ENCODE measurements around the gene CD99.
"Not testable (repeated sequence)": the region's sequence is repeated elsewhere in the genome, so short reads cannot be mapped to it uniquely, and the experiment has no call there.

CD99 gene

DNA sequence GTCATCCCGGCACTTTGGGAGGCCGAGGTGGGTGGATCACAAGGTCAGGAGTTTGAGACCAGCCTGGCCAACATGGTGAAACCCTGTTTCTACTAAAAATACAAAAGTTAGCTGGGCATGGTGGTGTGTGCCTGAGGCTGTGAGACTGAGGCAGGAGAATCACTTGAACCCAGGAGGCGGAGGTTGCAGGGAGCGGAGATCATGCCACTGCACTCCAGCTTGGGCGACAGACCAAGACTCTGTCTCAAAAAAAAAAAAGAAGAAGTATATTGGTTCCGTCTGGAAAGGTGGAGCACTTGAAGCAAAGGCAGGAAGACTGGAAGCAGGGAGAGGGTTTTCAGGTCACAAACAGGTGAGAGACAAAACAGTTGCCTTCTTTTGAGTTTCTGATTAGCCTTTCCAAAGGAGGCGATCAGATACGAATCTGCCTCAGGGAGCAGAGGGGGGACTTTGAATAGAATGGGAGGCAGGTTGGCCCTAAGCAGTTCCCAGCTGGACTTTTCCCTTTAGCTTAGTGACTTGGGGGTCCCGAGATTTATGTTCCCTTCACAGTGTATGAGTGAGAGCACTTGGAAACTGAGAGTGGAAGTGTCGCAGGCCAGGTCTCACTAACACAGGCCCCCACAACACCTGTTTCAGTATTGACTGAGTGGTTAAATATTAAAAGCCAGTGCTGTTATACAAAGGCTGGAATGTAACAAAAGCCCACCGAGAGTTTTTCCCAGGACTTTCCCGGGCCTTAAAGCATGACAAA lies 89.6 kb downstream of the CD99 start:
- not testable (repeated sequence) for DNase-seq

- DNase-seq, result no peak
Measured at GRCh38 chrX:2781226-2781571, 90.1 kb downstream of the CD99 start.

DNA sequence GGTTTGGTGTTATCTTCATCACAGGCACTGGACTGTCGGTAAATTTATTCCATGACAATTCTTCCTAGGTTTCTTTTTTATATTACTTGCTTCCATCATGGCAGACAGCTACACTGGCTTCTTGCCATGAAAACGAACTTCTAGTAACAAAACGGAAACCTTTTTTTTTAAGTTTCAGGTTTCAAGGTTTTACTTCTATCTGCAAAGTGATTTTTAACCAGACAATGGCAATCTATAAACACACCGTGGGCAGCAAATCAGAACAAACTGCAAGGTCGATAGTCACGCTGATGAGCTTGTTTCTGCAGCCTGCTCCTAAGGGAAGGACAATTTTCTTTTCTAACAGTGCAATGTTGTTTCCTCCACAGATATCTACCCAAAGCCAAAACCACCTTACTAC lies 90.6 kb downstream of the CD99 start:
- DNase-seq, result no peak

DNA sequence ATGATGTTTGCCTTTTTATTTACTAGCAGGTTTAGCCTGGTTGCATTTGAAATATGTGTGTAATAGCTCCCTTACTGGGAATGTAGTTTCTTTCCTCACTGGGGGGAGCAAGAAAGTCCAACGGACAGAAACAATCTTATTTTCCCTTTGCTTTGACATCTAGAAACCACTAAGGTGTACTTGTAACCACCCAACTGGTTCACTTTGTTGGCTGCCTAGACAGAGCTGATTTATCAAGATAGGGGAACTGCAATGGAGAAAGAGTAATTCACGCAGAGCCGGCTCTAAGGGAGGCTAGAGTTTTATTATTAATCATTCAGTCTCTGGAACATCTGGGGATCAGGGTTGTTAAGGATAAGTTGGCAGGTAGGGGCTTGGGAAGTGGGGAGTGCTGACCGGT lies 91.1 kb downstream of the CD99 start:
- no peak for DNase-seq

DNA sequence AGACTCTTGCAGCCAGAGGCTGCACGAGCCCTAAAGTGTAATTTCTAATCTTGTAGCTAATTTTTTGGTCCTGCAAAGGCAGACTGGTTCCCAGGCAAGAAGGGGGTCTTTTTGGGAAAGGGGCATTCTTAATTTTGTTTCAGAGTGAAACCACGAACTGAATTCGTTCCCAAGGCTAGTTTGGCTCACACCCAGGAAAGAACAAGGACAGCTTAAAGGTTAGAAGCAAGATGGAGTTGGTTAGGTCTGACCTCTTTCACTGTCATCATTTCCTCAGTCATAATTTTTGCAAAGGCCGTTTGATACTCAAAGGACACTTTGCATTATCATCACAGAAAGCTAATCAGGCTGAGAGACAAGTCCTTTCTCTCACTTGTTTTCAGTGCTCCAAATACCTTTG lies 91.7 kb downstream of the CD99 start:
- no peak for DNase-seq

GRCh38 chrX:2784026-2784425 lies 92.9 kb downstream of the CD99 start:
- no peak for DNase-seq

GRCh38 chrX:2785538-2785937 lies 94.4 kb downstream of the CD99 start:
- no peak for DNase-seq

- DNase-seq, result no peak
Measured at GRCh38 chrX:2788980-2789379, 97.9 kb downstream of the CD99 start.

GRCh38 chrX:2789569-2789968 lies 98.5 kb downstream of the CD99 start:
- no peak for DNase-seq
